Osteocyte (in vitro differentiated cells): Measurements from ENCODE around the gene IL22. TPM values are rescaled to one million over a fixed set of nuclear protein-coding genes. Genes with fewer than 3 reads are reported as not detected.

Experiments used
- DNase-seq: peaks from one replicate; pipeline ENCODE4 v3.0.0; 2021; ENCODE audit warnings: mixed read lengths; ENCODE audit not compliant: unreplicated experiment; ENCODE audit errors: extremely low spot score
- H3K27ac Mint-ChIP-seq: one replicate; pipeline ENCODE4 v1.8.0; 2021; ENCODE audit warnings: mild to moderate bottlenecking, mixed read lengths; ENCODE audit not compliant: unreplicated experiment
- H3K27me3 Mint-ChIP-seq: one replicate; pipeline ENCODE4 v1.8.0; 2021; ENCODE audit warnings: mixed read lengths; ENCODE audit not compliant: unreplicated experiment
- H3K36me3 Mint-ChIP-seq: one replicate; pipeline ENCODE4 v1.8.0; 2021; ENCODE audit warnings: mixed read lengths; ENCODE audit not compliant: unreplicated experiment
- H3K4me1 Mint-ChIP-seq: one replicate; pipeline ENCODE4 v1.8.0; 2021; ENCODE audit warnings: mixed read lengths; ENCODE audit not compliant: unreplicated experiment
- H3K4me3 Mint-ChIP-seq: one replicate; pipeline ENCODE4 v1.8.0; 2021; ENCODE audit warnings: mild to moderate bottlenecking, moderate library complexity, mixed read lengths; ENCODE audit not compliant: unreplicated experiment
- H3K9me3 Mint-ChIP-seq: one replicate; pipeline ENCODE4 v1.8.0; 2021; ENCODE audit warnings: mixed read lengths; ENCODE audit not compliant: unreplicated experiment
- CTCF ChIP-seq: fragments of 200-600 bp; sonication (generic); IDR thresholded peaks from 2 replicates; pipeline ENCODE4 v1.5.0; 2021; ENCODE audit warnings: antibody characterized with exemption, mild to moderate bottlenecking, moderate library complexity
- total RNA-seq: library from RNA; stranded (reverse); gene quantifications from 2 replicates; pipeline ENCODE4 v1.2.1, GENCODE V29; 2021

The IL22 gene
- total RNA-seq, 1 donor from 2014 or later, result not detected

GRCh38 chr12:68292151-68292943 lies 38.9 kb upstream of the IL22 start:
- H3K4me1 Mint-ChIP-seq, result no peaks in the 10 kb centered on the region
- peaks cover 7% of the 10 kb centered on the region for H3K36me3 Mint-ChIP-seq
- no peaks in the 10 kb centered on the region for H3K27me3 Mint-ChIP-seq
- H3K4me3 Mint-ChIP-seq, result no peak overlapping the region
- DNase-seq, result no peak
- TF ChIP-seq CTCF, result no peak
- no peak overlapping the region for H3K27ac Mint-ChIP-seq
- no peaks in the 10 kb centered on the region for H3K9me3 Mint-ChIP-seq

DNA sequence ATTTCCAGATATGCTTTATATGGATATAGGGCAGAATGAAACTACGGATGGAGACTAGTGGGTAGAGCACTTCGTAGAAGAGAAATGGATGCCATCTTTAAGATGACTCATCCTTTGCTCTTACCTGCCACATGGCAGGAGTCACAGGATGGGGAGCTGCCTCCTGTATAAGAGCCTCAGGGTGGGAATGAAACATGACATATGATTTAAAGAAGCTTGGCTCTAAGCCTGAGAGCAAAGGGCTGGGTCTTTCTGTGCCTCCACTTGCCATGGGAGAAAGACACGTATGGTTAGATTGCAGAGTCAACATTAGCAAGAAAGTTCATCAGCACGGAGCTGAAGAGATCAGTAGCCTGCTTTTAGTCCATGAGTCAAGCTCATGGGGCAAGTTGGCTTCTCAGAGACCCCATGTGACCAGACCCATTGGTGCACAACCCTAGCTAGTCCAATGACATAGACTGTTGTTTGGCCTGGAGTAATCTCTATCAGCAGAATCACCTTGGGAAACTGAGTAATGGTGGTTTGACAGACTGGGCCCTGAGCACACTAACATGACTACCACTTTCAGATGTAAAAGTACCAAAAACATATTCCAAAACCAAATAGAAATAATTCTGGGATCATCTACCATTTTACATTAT lies 38.1 kb upstream of the IL22 start:
- H3K4me1 Mint-ChIP-seq, result no peaks in the 10 kb centered on the region
- no peak overlapping the region for H3K27ac Mint-ChIP-seq
- H3K4me3 Mint-ChIP-seq, result no peak overlapping the region
- H3K9me3 Mint-ChIP-seq, result no peaks in the 10 kb centered on the region
- no peak for TF ChIP-seq CTCF
- H3K27me3 Mint-ChIP-seq, result no peaks in the 10 kb centered on the region
- DNase-seq, result no peak
- H3K36me3 Mint-ChIP-seq, result peaks cover 7% of the 10 kb centered on the region

GRCh38 chr12:68290126-68290525 lies 36.7 kb upstream of the IL22 start:
- no peak overlapping the region for H3K27ac Mint-ChIP-seq
- no peak for TF ChIP-seq CTCF
- no peak overlapping the region for H3K4me3 Mint-ChIP-seq
- DNase-seq, result no peak
- H3K27me3 Mint-ChIP-seq, result no peaks in the 10 kb centered on the region
- peaks cover 7% of the 10 kb centered on the region for H3K36me3 Mint-ChIP-seq
- no peaks in the 10 kb centered on the region for H3K4me1 Mint-ChIP-seq
- no peaks in the 10 kb centered on the region for H3K9me3 Mint-ChIP-seq

- TF ChIP-seq CTCF, result no peak
- Mint-ChIP-seq H3K9me3 (no peaks in the 10 kb centered on the region), H3K36me3 (no peaks in the 10 kb centered on the region), H3K27ac (no peak overlapping the region), H3K4me1 (no peaks in the 10 kb centered on the region), H3K27me3 (no peaks in the 10 kb centered on the region), H3K4me3 (no peak overlapping the region)
- no peak for DNase-seq
Measured at GRCh38 chr12:68287106-68287505, 33.7 kb upstream of the IL22 start.

- H3K27ac Mint-ChIP-seq, result no peak overlapping the region
- no peak for TF ChIP-seq CTCF
- no peaks in the 10 kb centered on the region for H3K9me3 Mint-ChIP-seq
- H3K36me3 Mint-ChIP-seq, result no peaks in the 10 kb centered on the region
- no peaks in the 10 kb centered on the region for H3K4me1 Mint-ChIP-seq
- no peaks in the 10 kb centered on the region for H3K27me3 Mint-ChIP-seq
- DNase-seq, result no peak
- no peak overlapping the region for H3K4me3 Mint-ChIP-seq
Measured at GRCh38 chr12:68286396-68286795, 33.0 kb upstream of the IL22 start.
